ENCODE measurements around the gene ZBTB18.

ZBTB18 gene

GRCh38 chr1:244019982-244020485, 31.0 kb upstream of the ZBTB18 start:
- no peak overlapping the region for H3K4me3 ChIP-seq (ENCODE audit: low read depth, low read length)
- TF ChIP-seq POLR2A (IDR thresholded peaks at IDR 0.05; ENCODE audit: extremely low read depth, insufficient read length): no peak
- TF ChIP-seq MAX (IDR thresholded peaks at IDR 0.05; ENCODE audit: low read depth, low read length): no peak
- TF ChIP-seq MYC (IDR thresholded peaks at IDR 0.05; ENCODE audit: low read depth, low read length): no peak
- no peak for TF ChIP-seq CTCF (IDR thresholded peaks at IDR 0.05; ENCODE audit: low read depth, low read length)
- no peak for DNase-seq (ENCODE audit: low read depth)

GRCh38 chr1:244021427-244021826, 29.7 kb upstream of the ZBTB18 start:
- no peak overlapping the region for H3K4me3 ChIP-seq (ENCODE audit: low read depth, low read length)
- TF ChIP-seq MAX (IDR thresholded peaks at IDR 0.05; ENCODE audit: low read depth, low read length) (no peak), MYC (IDR thresholded peaks at IDR 0.05; ENCODE audit: low read depth, low read length) (no peak), CTCF (IDR thresholded peaks at IDR 0.05; ENCODE audit: low read depth, low read length) (no peak), POLR2A (IDR thresholded peaks at IDR 0.05; ENCODE audit: extremely low read depth, insufficient read length) (no peak)
- no peak for DNase-seq (ENCODE audit: low read depth)

- peak; percentile 31 for DNase-seq (ENCODE audit: low read depth)
- H3K4me3 ChIP-seq (ENCODE audit: low read depth, low read length): no peak overlapping the region
- no peak for TF ChIP-seq POLR2A (IDR thresholded peaks at IDR 0.05; ENCODE audit: extremely low read depth, insufficient read length)
- TF ChIP-seq MYC (IDR thresholded peaks at IDR 0.05; ENCODE audit: low read depth, low read length): no peak
- no peak for TF ChIP-seq CTCF (IDR thresholded peaks at IDR 0.05; ENCODE audit: low read depth, low read length)
- no peak for TF ChIP-seq MAX (IDR thresholded peaks at IDR 0.05; ENCODE audit: low read depth, low read length)
Measured at GRCh38 chr1:244022311-244022710, 28.8 kb upstream of the ZBTB18 start.

GRCh38 chr1:244022864-244023440, 28.1 kb upstream of the ZBTB18 start:
- no peak for TF ChIP-seq POLR2A (IDR thresholded peaks at IDR 0.05; ENCODE audit: extremely low read depth, insufficient read length)
- no peak for TF ChIP-seq CTCF (IDR thresholded peaks at IDR 0.05; ENCODE audit: low read depth, low read length)
- TF ChIP-seq MAX (IDR thresholded peaks at IDR 0.05; ENCODE audit: low read depth, low read length): no peak
- TF ChIP-seq MYC (IDR thresholded peaks at IDR 0.05; ENCODE audit: low read depth, low read length): no peak
- no peak for DNase-seq (ENCODE audit: low read depth)
- no peak overlapping the region for H3K4me3 ChIP-seq (ENCODE audit: low read depth, low read length)

GRCh38 chr1:244027491-244028145, 23.5 kb upstream of the ZBTB18 start:
- TF ChIP-seq CTCF (IDR thresholded peaks at IDR 0.05; ENCODE audit: low read depth, low read length): no peak
- no peak for TF ChIP-seq MAX (IDR thresholded peaks at IDR 0.05; ENCODE audit: low read depth, low read length)
- TF ChIP-seq MYC (IDR thresholded peaks at IDR 0.05; ENCODE audit: low read depth, low read length): no peak
- TF ChIP-seq POLR2A (IDR thresholded peaks at IDR 0.05; ENCODE audit: extremely low read depth, insufficient read length): no peak
- H3K4me3 ChIP-seq (ENCODE audit: low read depth, low read length): no peak overlapping the region
- no peak for DNase-seq (ENCODE audit: low read depth)
